ENCODE data around the gene ADAMTS16. TPM values are rescaled to one million over a fixed set of nuclear protein-coding genes. Genes with fewer than 3 reads are reported as not detected.

ADAMTS16 gene
- total RNA-seq, 3 donors from 2014 or later (not counting 1 experiment from before 2014, with no cell fraction given), result not detected

- no peaks in the 10 kb centered on the region for H3K9me3 Mint-ChIP-seq
- peaks cover 0 to 4% of the 10 kb centered on the region in 2 donors for H3K4me1 Mint-ChIP-seq
- intact Hi-C loops (cut with micrococcal nuclease), result no loop called here
- DNase-seq (no peak), ATAC-seq (no peak)
- H3K4me3 Mint-ChIP-seq, result no peak overlapping the region
- no peak overlapping the region for H3K27ac ChIP-seq (ENCODE audit: low read length)
- TF ChIP-seq CTCF (IDR thresholded peaks at IDR 0.05), result no peak
- H3K27ac Mint-ChIP-seq, result no peak overlapping the region
- 69% methylated on average over 10 of the region's 10 CpGs for WGBS (ENCODE audit: insufficient coverage)
- H3K9me3 ChIP-seq (ENCODE audit: control insufficient read depth, insufficient read depth, low read length), result no peaks in the 10 kb centered on the region
- no peaks in the 10 kb centered on the region for H3K4me1 ChIP-seq (ENCODE audit: control insufficient read depth, insufficient read depth, low read length)
- peaks cover 0 to 3% of the 10 kb centered on the region in 2 donors for H3K27me3 Mint-ChIP-seq (ENCODE audit: low read depth in 2 of 2)
- H3K36me3 Mint-ChIP-seq, result no peaks in the 10 kb centered on the region
- H3K4me3 ChIP-seq (ENCODE audit: low read length), result no peak overlapping the region
- H3K36me3 ChIP-seq (ENCODE audit: control insufficient read depth, insufficient read depth, low read length), result no peaks in the 10 kb centered on the region
- H3K27me3 ChIP-seq (ENCODE audit: control insufficient read depth, insufficient read depth, low read length), result no peaks in the 10 kb centered on the region
Observed at GRCh38 chr5:5360941-5361520, 220.9 kb downstream of the ADAMTS16 start.

- no peaks in the 10 kb centered on the region for H3K9me3 Mint-ChIP-seq
- H3K4me1 Mint-ChIP-seq, result peaks cover 0 to 4% of the 10 kb centered on the region in 2 donors
- no peak for ATAC-seq
- no peaks in the 10 kb centered on the region for H3K36me3 Mint-ChIP-seq
- intact Hi-C loops (cut with micrococcal nuclease), result no loop called here
- peaks cover 0 to 3% of the 10 kb centered on the region in 2 donors for H3K27me3 Mint-ChIP-seq (ENCODE audit: low read depth in 2 of 2)
- no peaks in the 10 kb centered on the region for H3K27me3 ChIP-seq (ENCODE audit: control insufficient read depth, insufficient read depth, low read length)
- H3K27ac ChIP-seq (ENCODE audit: low read length), result no peak overlapping the region
- no peak for DNase-seq
- no peak overlapping the region for H3K4me3 ChIP-seq (ENCODE audit: low read length)
- no peaks in the 10 kb centered on the region for H3K36me3 ChIP-seq (ENCODE audit: control insufficient read depth, insufficient read depth, low read length)
- H3K4me3 Mint-ChIP-seq, result no peak overlapping the region
- no peak for TF ChIP-seq CTCF (IDR thresholded peaks at IDR 0.05)
- H3K9me3 ChIP-seq (ENCODE audit: control insufficient read depth, insufficient read depth, low read length), result no peaks in the 10 kb centered on the region
- no peaks in the 10 kb centered on the region for H3K4me1 ChIP-seq (ENCODE audit: control insufficient read depth, insufficient read depth, low read length)
- H3K27ac Mint-ChIP-seq, result no peak overlapping the region
- WGBS (ENCODE audit: insufficient coverage), result 77% methylated on average over 3 of the region's 3 CpGs
Observed at GRCh38 chr5:5363045-5363444, 222.9 kb downstream of the ADAMTS16 start.

- Mint-ChIP-seq H3K4me3 (no peak overlapping the region), H3K36me3 (no peaks in the 10 kb centered on the region), H3K27ac (no peak overlapping the region), H3K4me1 (peaks cover 0 to 4% of the 10 kb centered on the region in 2 donors), H3K27me3 (ENCODE audit: low read depth in 2 of 2) (peaks cover 0 to 2% of the 10 kb centered on the region in 2 donors), H3K9me3 (no peaks in the 10 kb centered on the region)
- TF ChIP-seq CTCF (IDR thresholded peaks at IDR 0.05), result no peak
- H3K27me3 ChIP-seq (ENCODE audit: control insufficient read depth, insufficient read depth, low read length), result no peaks in the 10 kb centered on the region
- H3K27ac ChIP-seq (ENCODE audit: low read length), result no peak overlapping the region
- DNase-seq (no peak), ATAC-seq (no peak)
- WGBS (ENCODE audit: insufficient coverage), result 87% methylated on average over 7 of the region's 7 CpGs
- H3K4me3 ChIP-seq (ENCODE audit: low read length), result no peak overlapping the region
- H3K4me1 ChIP-seq (ENCODE audit: control insufficient read depth, insufficient read depth, low read length), result no peaks in the 10 kb centered on the region
- intact Hi-C loops (cut with micrococcal nuclease), result no loop called here
- H3K9me3 ChIP-seq (ENCODE audit: control insufficient read depth, insufficient read depth, low read length), result no peaks in the 10 kb centered on the region
- H3K36me3 ChIP-seq (ENCODE audit: control insufficient read depth, insufficient read depth, low read length), result no peaks in the 10 kb centered on the region
Observed at GRCh38 chr5:5364932-5365331, 224.8 kb downstream of the ADAMTS16 start.

- no peaks in the 10 kb centered on the region for H3K9me3 ChIP-seq (ENCODE audit: control insufficient read depth, insufficient read depth, low read length)
- Mint-ChIP-seq H3K27ac (no peak overlapping the region), H3K27me3 (ENCODE audit: low read depth in 2 of 2) (peaks cover 3 to 5% of the 10 kb centered on the region in 2 donors), H3K4me1 (no peaks in the 10 kb centered on the region), H3K36me3 (no peaks in the 10 kb centered on the region), H3K4me3 (no peak overlapping the region), H3K9me3 (no peaks in the 10 kb centered on the region)
- 83% methylated on average over 1 of the region's 1 CpG for WGBS (ENCODE audit: insufficient coverage)
- DNase-seq (no peak), ATAC-seq (no peak)
- H3K36me3 ChIP-seq (ENCODE audit: control insufficient read depth, insufficient read depth, low read length), result no peaks in the 10 kb centered on the region
- no peaks in the 10 kb centered on the region for H3K4me1 ChIP-seq (ENCODE audit: control insufficient read depth, insufficient read depth, low read length)
- no peak for TF ChIP-seq CTCF (IDR thresholded peaks at IDR 0.05)
- no peaks in the 10 kb centered on the region for H3K27me3 ChIP-seq (ENCODE audit: control insufficient read depth, insufficient read depth, low read length)
- intact Hi-C loops (cut with micrococcal nuclease), result no loop called here
- no peak overlapping the region for H3K4me3 ChIP-seq (ENCODE audit: low read length)
- H3K27ac ChIP-seq (ENCODE audit: low read length), result no peak overlapping the region
Observed at GRCh38 chr5:5367739-5368138, 227.6 kb downstream of the ADAMTS16 start.

Measured in natural killer cell (primary cell).